ENCODE measurements around the gene BBS1.
"Not testable (repeated sequence)": the region's sequence is repeated elsewhere in the genome, so short reads cannot be mapped to it uniquely, and the experiment has no call there.

BBS1 gene

GRCh38 chr11:66524304-66525040, 14.0 kb downstream of the BBS1 start:
- no peak for DNase-seq (ENCODE audit: low spot score)

DNA sequence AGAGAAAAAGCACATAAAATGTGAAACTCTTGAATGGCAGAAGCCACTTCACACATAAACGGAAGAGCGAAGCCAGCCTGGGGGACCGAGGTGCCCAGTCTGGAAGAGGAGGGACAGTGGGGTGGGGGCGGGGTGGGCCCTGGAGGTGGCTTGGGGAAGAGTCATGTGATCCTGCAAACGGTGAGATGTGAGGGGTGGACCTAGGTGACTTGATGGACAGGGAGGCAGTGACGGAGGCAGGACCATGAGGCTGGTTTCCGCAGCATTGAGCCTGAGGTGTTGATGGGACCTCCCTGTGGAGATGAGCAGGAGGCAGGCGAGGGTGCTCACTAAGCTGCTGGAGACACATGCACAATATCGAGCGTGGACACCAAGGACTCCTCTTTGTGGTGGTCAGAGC, 18.6 kb downstream of the BBS1 start:
- no peak for DNase-seq (ENCODE audit: low spot score)

GRCh38 chr11:66529655-66530054, 19.2 kb downstream of the BBS1 start:
- DNase-seq (ENCODE audit: low spot score), result no peak

GRCh38 chr11:66530927-66531709, 20.7 kb downstream of the BBS1 start:
- DNase-seq (ENCODE audit: low spot score), result peak; percentile 66

DNA sequence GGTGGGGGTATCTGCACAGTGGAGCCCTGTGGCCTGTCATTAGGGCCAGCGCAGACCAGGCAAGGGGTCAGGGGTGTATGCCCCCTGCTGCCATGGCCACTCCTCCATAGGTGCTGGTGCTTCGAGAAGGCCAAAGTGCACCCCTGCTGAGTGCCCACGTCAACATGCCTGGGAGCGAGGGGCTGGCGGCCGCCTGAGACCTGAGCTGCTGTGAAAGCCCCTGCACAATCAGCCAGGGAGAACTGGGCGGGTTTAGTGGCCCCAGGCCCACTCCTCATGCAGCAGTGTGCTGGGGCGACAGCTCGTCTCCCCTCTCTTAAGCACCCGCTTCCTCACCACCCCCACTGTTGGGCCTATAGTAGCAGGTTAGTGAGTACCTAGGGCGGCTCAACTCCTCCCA, 21.4 kb downstream of the BBS1 start:
- no peak for DNase-seq (ENCODE audit: low spot score)

GRCh38 chr11:66532784-66533183, 22.3 kb downstream of the BBS1 start:
- DNase-seq (ENCODE audit: low spot score), result no peak

DNA sequence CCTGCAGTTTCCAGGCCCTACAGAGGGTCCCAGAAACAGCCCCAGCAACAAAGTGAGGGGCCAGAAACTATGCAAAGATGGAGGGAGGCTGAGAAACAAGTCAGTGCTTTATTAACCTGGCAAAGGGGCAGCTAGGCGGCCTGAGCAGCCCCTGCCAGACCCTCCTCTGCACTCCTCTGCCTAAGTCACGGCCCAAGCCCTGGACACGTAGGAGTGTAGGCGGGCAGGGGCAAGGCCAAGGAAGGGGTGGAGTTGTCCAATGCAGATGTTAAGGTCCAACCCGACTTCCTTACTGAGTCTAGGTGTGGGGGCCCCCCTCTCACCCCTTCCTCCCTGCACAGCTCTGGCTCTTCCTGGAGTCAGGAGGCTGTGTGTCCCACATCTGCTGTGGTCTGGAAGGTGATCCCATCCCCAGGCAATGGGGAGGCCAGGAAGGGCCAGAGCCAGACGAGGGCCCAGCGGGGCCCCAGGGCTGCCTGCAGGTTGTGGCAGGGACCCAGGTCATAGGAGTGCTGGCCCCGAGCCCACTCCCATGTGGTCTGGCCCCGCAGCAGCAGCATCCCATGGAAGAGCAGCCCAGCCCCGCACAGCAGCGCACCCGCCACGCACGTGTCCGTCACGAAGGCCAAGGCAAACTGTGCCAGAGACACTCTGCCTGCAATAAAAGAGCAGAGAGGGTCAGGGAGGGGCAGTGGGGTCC, 28.9 kb downstream of the BBS1 start:
- DNase-seq (ENCODE audit: low spot score), result no peak

DNA sequence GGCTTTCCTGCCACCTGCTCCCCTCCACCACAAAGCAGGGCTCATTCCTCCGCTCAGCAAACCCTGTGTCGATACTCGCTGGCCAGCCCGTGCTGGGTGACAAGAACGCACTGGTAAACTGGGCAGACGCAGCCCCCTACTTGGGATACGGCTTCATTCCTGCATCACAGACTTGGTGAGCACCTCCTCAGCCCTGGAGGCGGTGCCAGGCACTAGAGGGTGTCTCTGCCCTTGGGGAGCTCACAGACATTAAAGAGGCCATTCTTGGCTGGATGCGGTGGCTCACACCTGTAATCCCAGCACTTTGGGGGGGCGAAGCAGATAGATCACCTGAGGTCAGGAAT, 29.4 kb downstream of the BBS1 start:
- no peak for DNase-seq (ENCODE audit: low spot score)

DNA sequence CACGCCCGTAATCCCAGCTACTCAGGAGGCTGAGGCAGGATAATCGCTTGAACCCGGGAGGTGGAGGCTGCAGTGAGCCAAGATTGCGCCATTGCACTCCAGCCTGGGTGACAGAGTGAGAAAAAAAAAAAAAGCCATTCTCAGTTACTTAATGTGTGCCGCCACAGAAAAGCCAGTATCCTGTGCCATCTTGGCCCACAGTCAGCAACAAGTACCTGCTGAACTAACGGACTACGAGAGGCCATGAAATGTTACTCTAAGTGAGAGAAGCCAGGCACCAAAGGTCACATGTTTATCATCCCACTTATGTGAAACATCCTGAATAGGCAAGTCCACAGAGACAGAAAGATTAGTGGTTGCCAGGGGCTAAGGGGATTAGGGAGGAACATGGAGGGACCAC, 30.2 kb downstream of the BBS1 start:
- not testable (repeated sequence) for DNase-seq (ENCODE audit: low spot score)

GRCh38 chr11:66541892-66542291, 31.5 kb downstream of the BBS1 start:
- DNase-seq (ENCODE audit: low spot score), result no peak

DNA sequence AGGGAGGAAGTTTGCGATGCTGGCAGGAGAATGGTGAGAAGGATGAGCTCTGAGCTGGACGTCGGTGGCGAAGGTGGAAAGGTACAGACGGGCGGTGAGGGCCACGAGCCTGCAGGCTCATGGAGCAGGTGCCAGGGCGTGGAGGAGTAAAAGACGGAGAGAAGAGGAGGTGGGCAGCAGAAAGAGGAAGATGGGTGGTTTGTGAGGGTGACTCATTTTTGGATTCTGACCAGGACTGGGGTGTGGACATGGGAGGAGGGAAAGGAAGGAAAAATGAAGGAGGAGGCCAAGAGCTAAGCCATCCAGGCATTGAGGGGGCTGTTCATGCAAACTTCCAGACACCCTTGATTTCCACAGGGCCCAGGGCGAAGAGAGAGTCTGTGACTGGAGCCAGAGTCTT, 31.9 kb downstream of the BBS1 start:
- DNase-seq (ENCODE audit: low spot score), result no peak

DNA sequence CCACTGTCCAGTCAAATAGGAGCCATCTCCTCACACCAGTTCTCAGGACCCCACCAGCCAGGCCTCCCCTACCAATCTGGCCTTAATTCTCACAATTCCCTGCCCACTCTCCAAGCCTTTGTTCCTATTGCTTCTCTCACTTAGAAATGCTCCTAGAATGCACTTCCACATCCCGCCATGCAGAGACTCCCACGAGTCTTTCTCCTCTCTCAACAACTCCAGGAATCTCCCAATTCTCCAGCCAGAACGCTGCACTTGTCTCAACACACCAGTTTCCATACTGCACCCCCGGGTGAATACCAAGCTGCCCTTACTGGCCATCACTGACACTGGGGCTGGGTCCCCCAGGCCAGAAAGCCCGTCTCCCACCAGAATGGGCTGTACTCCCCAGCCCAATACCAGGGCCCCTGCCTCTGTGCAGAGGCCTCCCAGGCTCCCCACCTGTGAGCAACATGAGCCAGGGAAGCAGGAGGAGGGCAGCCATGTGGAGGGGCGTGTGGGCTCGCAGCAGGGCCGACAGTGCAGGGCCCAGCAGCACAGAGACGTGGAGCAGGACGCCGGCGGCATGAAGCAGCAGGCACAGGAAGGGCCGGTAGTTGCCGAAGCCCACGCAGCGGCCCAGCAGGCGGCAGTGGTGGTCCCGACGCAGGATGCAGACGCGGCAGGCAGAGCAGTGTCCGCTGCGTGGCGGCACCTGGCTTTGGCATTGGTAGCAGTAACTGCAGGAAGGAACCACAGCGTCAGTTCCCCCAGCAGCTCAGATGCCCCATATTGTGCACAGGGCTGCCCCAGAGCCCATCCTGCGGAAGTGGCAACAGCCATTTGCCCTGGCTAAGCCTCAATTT, 33.0 kb downstream of the BBS1 start:
- no peak for DNase-seq (ENCODE audit: low spot score)

GRCh38 chr11:66544952-66545351, 34.5 kb downstream of the BBS1 start:
- DNase-seq (ENCODE audit: low spot score), result not testable (repeated sequence)

GRCh38 chr11:66545701-66546367, 35.4 kb downstream of the BBS1 start, which contains the start of gene ZDHHC24:
Gene ZDHHC24, minus strand, starts transcription at chr11:66546048. Its CDS starts 45 bp downstream, at chr11:66546003.
- peak; percentile 100 for DNase-seq (ENCODE audit: low spot score)

GRCh38 chr11:66546368-66546965, 36.0 kb downstream of the BBS1 start, which contains the start of gene ACTN3:
Gene ACTN3, plus strand, starts transcription at chr11:66546903. Its CDS starts 35 bp downstream, at chr11:66546938.
- peak; percentile 95 for DNase-seq (ENCODE audit: low spot score)

DNA sequence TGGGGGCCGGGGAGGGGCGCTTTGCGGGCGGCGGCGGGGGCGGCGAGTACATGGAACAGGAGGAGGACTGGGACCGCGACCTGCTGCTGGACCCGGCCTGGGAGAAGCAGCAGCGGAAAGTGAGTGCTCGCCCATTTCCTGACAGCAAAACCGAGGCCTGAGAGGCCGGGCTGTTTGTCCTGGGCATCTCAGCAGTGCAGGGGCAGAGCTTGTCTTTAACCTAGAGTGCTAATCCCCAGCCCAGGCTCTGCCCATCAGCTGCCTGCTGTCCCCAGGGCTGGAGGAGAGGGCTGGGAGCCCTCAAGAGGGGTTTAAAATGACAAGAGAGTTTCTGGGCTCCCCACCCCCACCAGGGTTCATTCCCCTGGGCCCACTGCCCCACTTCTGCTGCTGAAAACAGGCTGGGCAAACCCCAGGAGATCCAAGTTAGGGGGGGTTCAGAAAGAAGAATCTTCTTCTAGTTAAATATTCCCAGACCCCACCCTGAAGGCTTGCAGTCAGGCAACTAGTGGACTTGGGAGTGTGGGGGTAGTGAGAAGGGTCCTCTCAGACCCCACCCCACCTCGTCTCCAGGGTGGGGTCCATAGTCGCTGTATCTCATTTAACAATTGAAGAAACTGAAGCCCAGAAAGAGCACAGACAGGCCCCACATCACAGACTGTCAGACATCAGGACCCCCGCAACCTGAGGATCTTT, 36.7 kb downstream of the BBS1 start:
- DNase-seq (ENCODE audit: low spot score), result peak; percentile 93

GRCh38 chr11:66547662-66548009, 37.2 kb downstream of the BBS1 start:
- peak; percentile 93 for DNase-seq (ENCODE audit: low spot score)

GRCh38 chr11:66548041-66548440, 37.6 kb downstream of the BBS1 start:
- DNase-seq (ENCODE audit: low spot score), result peak; percentile 76

- peak; percentile 67 for DNase-seq (ENCODE audit: low spot score)
Observed at GRCh38 chr11:66548774-66549630, 38.6 kb downstream of the BBS1 start.
